ENCODE data around the gene PTPRM. TPM values are rescaled to one million over a fixed set of nuclear protein-coding genes. Genes with fewer than 3 reads are reported as not detected.

PTPRM gene
- total RNA-seq, 1 experiment from 2014 or later, result not detected

GRCh38 chr18:8286303-8286702 is 719.2 kb downstream of the PTPRM start:
- Histone ChIP-seq H3K4me3 (ENCODE audit: low read depth, low read length, poor library complexity, severe bottlenecking) (no peak overlapping the region), H3K36me3 (ENCODE audit: insufficient read depth, low read length, poor library complexity, severe bottlenecking) (no peaks in the 10 kb centered on the region), H3K4me1 (ENCODE audit: insufficient read depth, low read length, poor library complexity, severe bottlenecking) (no peaks in the 10 kb centered on the region), H3K27me3 (replicated peaks; ENCODE audit: insufficient read depth, low read depth, low read length, poor library complexity) (no peaks in the 10 kb centered on the region), H3K9me3 (ENCODE audit: low read depth, low read length, poor library complexity, severe bottlenecking) (no peaks in the 10 kb centered on the region), H3K27ac (ENCODE audit: low read depth, low read length, poor library complexity, severe bottlenecking) (no peak overlapping the region)
- ChIA-PET POLR2A (ENCODE audit: low non-redundant PET) (no interaction called here), CTCF (no interaction called here)
- no peak for DNase-seq (ENCODE audit: low spot score)
- BruUV-seq (replicated peaks), result no TSS peak
- TF ChIP-seq CTCF (conservative IDR thresholded peaks at IDR 0.05; ENCODE audit: low read depth, low read length) (no peak), EZH2 (IDR thresholded peaks at IDR 0.05; ENCODE audit: borderline replicate concordance, low read depth, low read length, poor library complexity, severe bottlenecking) (no peak)
- intact Hi-C loops (cut with micrococcal nuclease; ENCODE audit: unreplicated experiment), result no loop called here

DNA sequence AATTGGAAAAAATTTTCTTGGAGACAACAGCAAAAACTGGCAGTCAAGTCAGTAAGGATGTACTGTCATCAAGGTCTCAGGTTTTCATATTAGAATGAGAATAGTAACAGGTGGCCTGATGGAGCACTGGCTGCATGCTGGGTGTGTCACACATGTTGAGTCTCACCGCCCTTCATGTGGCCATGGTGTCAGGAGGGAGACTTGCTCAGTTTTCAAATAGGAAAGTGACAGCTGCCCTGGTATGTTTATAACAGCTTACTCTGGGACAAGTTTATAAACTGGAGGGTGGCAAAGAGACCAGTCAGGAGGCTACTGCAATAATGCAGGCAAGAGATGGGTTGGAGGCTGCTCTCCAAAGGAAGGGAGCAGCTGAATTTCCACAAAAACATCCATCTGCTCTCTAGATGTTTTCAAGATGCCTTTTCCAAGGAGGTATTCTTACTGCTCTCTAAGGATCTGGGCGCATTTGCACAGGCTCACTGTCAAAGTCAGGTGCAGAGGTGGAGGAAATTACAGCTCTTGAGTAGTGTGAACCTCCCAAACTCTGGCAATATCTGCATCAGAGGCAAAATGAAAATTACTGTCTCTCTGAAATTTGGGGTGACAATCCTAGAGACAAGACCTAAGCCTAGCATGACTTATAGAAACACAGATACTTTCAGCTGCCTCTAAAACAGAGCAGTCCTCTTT is 720.2 kb downstream of the PTPRM start:
- BruUV-seq (replicated peaks), result no TSS peak
- ChIA-PET CTCF (no interaction called here), POLR2A (ENCODE audit: low non-redundant PET) (no interaction called here)
- Histone ChIP-seq H3K4me1 (ENCODE audit: insufficient read depth, low read length, poor library complexity, severe bottlenecking) (no peaks in the 10 kb centered on the region), H3K27ac (ENCODE audit: low read depth, low read length, poor library complexity, severe bottlenecking) (no peak overlapping the region), H3K9me3 (ENCODE audit: low read depth, low read length, poor library complexity, severe bottlenecking) (no peaks in the 10 kb centered on the region), H3K27me3 (replicated peaks; ENCODE audit: insufficient read depth, low read depth, low read length, poor library complexity) (no peaks in the 10 kb centered on the region), H3K4me3 (ENCODE audit: low read depth, low read length, poor library complexity, severe bottlenecking) (no peak overlapping the region), H3K36me3 (ENCODE audit: insufficient read depth, low read length, poor library complexity, severe bottlenecking) (no peaks in the 10 kb centered on the region)
- intact Hi-C loops (cut with micrococcal nuclease; ENCODE audit: unreplicated experiment), result no loop called here
- TF ChIP-seq CTCF (conservative IDR thresholded peaks at IDR 0.05; ENCODE audit: low read depth, low read length) (no peak), EZH2 (IDR thresholded peaks at IDR 0.05; ENCODE audit: borderline replicate concordance, low read depth, low read length, poor library complexity, severe bottlenecking) (no peak)
- no peak for DNase-seq (ENCODE audit: low spot score)

GRCh38 chr18:8288472-8289195 is 721.5 kb downstream of the PTPRM start:
- H3K4me3 ChIP-seq (ENCODE audit: low read depth, low read length, poor library complexity, severe bottlenecking), result no peak overlapping the region
- no TSS peak for BruUV-seq (replicated peaks)
- no peak overlapping the region for H3K27ac ChIP-seq (ENCODE audit: low read depth, low read length, poor library complexity, severe bottlenecking)
- no peaks in the 10 kb centered on the region for H3K27me3 ChIP-seq (replicated peaks; ENCODE audit: insufficient read depth, low read depth, low read length, poor library complexity)
- ChIA-PET CTCF (no interaction called here), POLR2A (ENCODE audit: low non-redundant PET) (no interaction called here)
- DNase-seq (ENCODE audit: low spot score), result no peak
- no peaks in the 10 kb centered on the region for H3K4me1 ChIP-seq (ENCODE audit: insufficient read depth, low read length, poor library complexity, severe bottlenecking)
- no peaks in the 10 kb centered on the region for H3K9me3 ChIP-seq (ENCODE audit: low read depth, low read length, poor library complexity, severe bottlenecking)
- intact Hi-C loops (cut with micrococcal nuclease; ENCODE audit: unreplicated experiment), result no loop called here
- TF ChIP-seq CTCF (conservative IDR thresholded peaks at IDR 0.05; ENCODE audit: low read depth, low read length), result no peak
- H3K36me3 ChIP-seq (ENCODE audit: insufficient read depth, low read length, poor library complexity, severe bottlenecking), result no peaks in the 10 kb centered on the region
